ENCODE results near the gene DOCK1. TPM values are rescaled to one million over a fixed set of nuclear protein-coding genes. Genes with fewer than 3 reads are reported as not detected.

DOCK1 gene
- total RNA-seq, 1 donor from 2014 or later: 74.8 TPM

GRCh38 chr10:127064474-127064873, 159.2 kb downstream of the DOCK1 start:
- Mint-ChIP-seq H3K27ac (no peak overlapping the region), H3K27me3 (ENCODE audit: low read depth) (no peaks in the 10 kb centered on the region), H3K4me3 (no peak overlapping the region), H3K36me3 (peaks cover 56% of the 10 kb centered on the region), H3K9me3 (peaks cover 4% of the 10 kb centered on the region), H3K4me1 (peaks cover 9% of the 10 kb centered on the region)
- peak in 1 of 2 experiments; percentile 34 for DNase-seq (ENCODE audit: low spot score in 2 of 2, unreplicated experiment in 2 of 2)
- TF ChIP-seq CTCF (IDR thresholded peaks at IDR 0.05; ENCODE audit: unreplicated experiment): no peak

GRCh38 chr10:127067542-127068194, 162.4 kb downstream of the DOCK1 start:
- H3K4me3 Mint-ChIP-seq: no peak overlapping the region
- no peaks in the 10 kb centered on the region for H3K27me3 Mint-ChIP-seq (ENCODE audit: low read depth)
- DNase-seq (ENCODE audit: low spot score in 2 of 2, unreplicated experiment in 2 of 2): no peak
- H3K36me3 Mint-ChIP-seq: peaks cover 43% of the 10 kb centered on the region
- no peak for TF ChIP-seq CTCF (IDR thresholded peaks at IDR 0.05; ENCODE audit: unreplicated experiment)
- H3K27ac Mint-ChIP-seq: no peak overlapping the region
- H3K4me1 Mint-ChIP-seq: peaks cover 9% of the 10 kb centered on the region
- no peaks in the 10 kb centered on the region for H3K9me3 Mint-ChIP-seq

- Mint-ChIP-seq H3K27me3 (ENCODE audit: low read depth) (no peaks in the 10 kb centered on the region), H3K4me3 (no peak overlapping the region), H3K27ac (no peak overlapping the region), H3K36me3 (peaks cover 37% of the 10 kb centered on the region), H3K4me1 (peaks cover 9% of the 10 kb centered on the region), H3K9me3 (no peaks in the 10 kb centered on the region)
- TF ChIP-seq CTCF (IDR thresholded peaks at IDR 0.05; ENCODE audit: unreplicated experiment): no peak
- DNase-seq (ENCODE audit: low spot score in 2 of 2, unreplicated experiment in 2 of 2): no peak
Measured at GRCh38 chr10:127068485-127068884, 163.3 kb downstream of the DOCK1 start.

- no peaks in the 10 kb centered on the region for H3K9me3 Mint-ChIP-seq
- no peaks in the 10 kb centered on the region for H3K27me3 Mint-ChIP-seq (ENCODE audit: low read depth)
- no peak for TF ChIP-seq CTCF (IDR thresholded peaks at IDR 0.05; ENCODE audit: unreplicated experiment)
- no peak overlapping the region for H3K4me3 Mint-ChIP-seq
- DNase-seq (ENCODE audit: low spot score in 2 of 2, unreplicated experiment in 2 of 2): no peak
- H3K27ac Mint-ChIP-seq: no peak overlapping the region
- H3K36me3 Mint-ChIP-seq: peaks cover 34% of the 10 kb centered on the region
- peaks cover 9% of the 10 kb centered on the region for H3K4me1 Mint-ChIP-seq
Measured at GRCh38 chr10:127069436-127069835, 164.2 kb downstream of the DOCK1 start.

GRCh38 chr10:127071126-127071525, 165.9 kb downstream of the DOCK1 start:
- no peak for TF ChIP-seq CTCF (IDR thresholded peaks at IDR 0.05; ENCODE audit: unreplicated experiment)
- H3K27ac Mint-ChIP-seq: no peak overlapping the region
- peaks cover 9% of the 10 kb centered on the region for H3K4me1 Mint-ChIP-seq
- no peaks in the 10 kb centered on the region for H3K27me3 Mint-ChIP-seq (ENCODE audit: low read depth)
- peaks cover 38% of the 10 kb centered on the region for H3K36me3 Mint-ChIP-seq
- no peaks in the 10 kb centered on the region for H3K9me3 Mint-ChIP-seq
- H3K4me3 Mint-ChIP-seq: no peak overlapping the region
- no peak for DNase-seq (ENCODE audit: low spot score in 2 of 2, unreplicated experiment in 2 of 2)

Data from mesothelial cell of epicardium (in vitro differentiated cells).